HEK293 (cell line): Measurements from ENCODE around the gene PSEN1.

Source experiments
- CTCF ChIA-PET: fragments of 350-600 bp; formaldehyde crosslinking; extraction: SDS; loops from one replicate; lab custom pipeline; 2021; ENCODE audit warnings: antibody characterized with exemption; lab: Yijun Ruan, JAX
- POLR2A ChIA-PET: fragments of 300-600 bp; formaldehyde crosslinking; extraction: SDS; loops from one replicate; lab custom pipeline; 2020; ENCODE audit warnings: antibody characterized with exemption, inconsistent platforms; lab: Yijun Ruan, JAX
- H3K27ac ChIP-seq: fragments of 200-500 bp; sonication (Bioruptor generic); 2 replicates; pipeline ENCODE4 v1.5.1; 2014; ENCODE audit warnings: low read depth, low read length, control low read depth, inconsistent platforms; ENCODE audit errors: extremely low read depth
- H3K36me3 ChIP-seq, 2 experiments: fragments of 200-500 bp in 1 of 2; sonication (Bioruptor generic) in 1 of 2; 1 replicate in 1 of 2; 2 replicates in 1 of 2; pipeline ENCODE4 v1.5.1; 2014 to 2017; ENCODE audit warnings: inconsistent platforms in 2 of 2, low read length in 2 of 2; ENCODE audit not compliant: control insufficient read depth in 2 of 2, insufficient read depth in 1 of 2
- H3K4me1 ChIP-seq: fragments of 200-500 bp; sonication (Bioruptor generic); 2 replicates; pipeline ENCODE4 v1.5.1; 2014; ENCODE audit warnings: mild to moderate bottlenecking, low read length, inconsistent platforms; ENCODE audit not compliant: control insufficient read depth, insufficient read depth
- H3K4me3 ChIP-seq: 2 replicates; pipeline ENCODE4 v1.5.1; 2011; ENCODE audit warnings: low read depth, mild to moderate bottlenecking, control low read depth, low read length, moderate library complexity
- H3K9me3 ChIP-seq: fragments of 200-500 bp; sonication (Bioruptor generic); 2 replicates; pipeline ENCODE4 v1.5.1; 2014; ENCODE audit warnings: low read depth, low read length, inconsistent platforms; ENCODE audit not compliant: control insufficient read depth, insufficient read depth
- FEZF1 ChIP-seq: fragments of 450-650 bp; formaldehyde crosslinking; IDR thresholded peaks from 2 replicates; pipeline ENCODE4 v1.5.1; 2016; ENCODE audit warnings: missing biosample characterization, missing genetic modification characterization
- GLIS1 ChIP-seq: fragments of 450-650 bp; formaldehyde crosslinking; IDR thresholded peaks from 2 replicates; pipeline ENCODE4 v1.5.1; 2016; ENCODE audit warnings: missing biosample characterization, missing genetic modification characterization
- HOXD13 ChIP-seq: sonication (generic); formaldehyde crosslinking; IDR thresholded peaks from 2 replicates; pipeline ENCODE4 v1.8.0; 2022; ENCODE audit warnings: missing genetic modification reagents, borderline replicate concordance
- SP2 ChIP-seq: fragments of 450-650 bp; formaldehyde crosslinking; IDR thresholded peaks from 2 replicates; pipeline ENCODE4 v1.5.1; 2016; ENCODE audit warnings: missing biosample characterization, missing genetic modification characterization
- ZFHX2 ChIP-seq: fragments of 450-650 bp; formaldehyde crosslinking; conservative IDR thresholded peaks from 2 replicates; pipeline ENCODE4 v1.5.1; 2016; ENCODE audit warnings: missing biosample characterization, missing genetic modification characterization
- ZFP3 ChIP-seq: fragments of 450-650 bp; formaldehyde crosslinking; IDR thresholded peaks from 2 replicates; pipeline ENCODE4 v1.5.1; 2016; ENCODE audit warnings: low read depth, missing biosample characterization, missing genetic modification characterization
- ZNF10 ChIP-seq: fragments of 450-650 bp; formaldehyde crosslinking; IDR thresholded peaks from 2 replicates; pipeline ENCODE4 v1.5.1; 2017; ENCODE audit warnings: missing biosample characterization, missing genetic modification characterization
- ZNF184 ChIP-seq: fragments of 450-650 bp; IDR thresholded peaks from 2 replicates; pipeline ENCODE4 v1.5.1; 2018; ENCODE audit warnings: missing biosample characterization, mild to moderate bottlenecking, missing genetic modification characterization
- ZNF37A ChIP-seq: fragments of 450-650 bp; IDR thresholded peaks from 2 replicates; pipeline ENCODE4 v1.5.1; 2018; ENCODE audit warnings: missing biosample characterization, missing genetic modification characterization
- ZNF549 ChIP-seq: fragments of 450-650 bp; IDR thresholded peaks from 2 replicates; pipeline ENCODE4 v1.5.1; 2018; ENCODE audit warnings: missing biosample characterization, missing genetic modification characterization, mild to moderate bottlenecking, inconsistent platforms, moderate library complexity
- ZNF776 ChIP-seq: fragments of 450-650 bp; formaldehyde crosslinking; IDR thresholded peaks from 2 replicates; pipeline ENCODE4 v1.5.0; 2017; ENCODE audit warnings: missing biosample characterization, missing genetic modification characterization, borderline replicate concordance
- TF ChIP-seq, protein P1 (sequence below): fragments of 450-650 bp; formaldehyde crosslinking; IDR thresholded peaks from 2 replicates; pipeline ENCODE4 v1.5.1; 2016; ENCODE audit warnings: missing biosample characterization, missing genetic modification characterization
- TF ChIP-seq, protein P2 (sequence below): fragments of 450-650 bp; IDR thresholded peaks from 2 replicates; pipeline ENCODE4 v1.5.1; 2018; ENCODE audit warnings: missing biosample characterization, mild to moderate bottlenecking, missing genetic modification characterization
- TF ChIP-seq, protein P3 (sequence below): fragments of 450-650 bp; formaldehyde crosslinking; IDR thresholded peaks from 2 replicates; pipeline ENCODE4 v1.5.1; 2016; ENCODE audit warnings: missing biosample characterization, missing genetic modification characterization
- TF ChIP-seq, protein P4 (sequence below): IDR thresholded peaks from 2 replicates; pipeline ENCODE4 v1.6.1; 2011; ENCODE audit warnings: mild to moderate bottlenecking, low read depth, low read length, borderline replicate concordance
- TF ChIP-seq, protein P5 (sequence below): fragments of 450-650 bp; formaldehyde crosslinking; optimal IDR thresholded peaks from 2 replicates; pipeline ENCODE3; 2016; ENCODE audit warnings: missing biosample characterization, mild to moderate bottlenecking, missing genetic modification characterization

PSEN1 gene

DNA sequence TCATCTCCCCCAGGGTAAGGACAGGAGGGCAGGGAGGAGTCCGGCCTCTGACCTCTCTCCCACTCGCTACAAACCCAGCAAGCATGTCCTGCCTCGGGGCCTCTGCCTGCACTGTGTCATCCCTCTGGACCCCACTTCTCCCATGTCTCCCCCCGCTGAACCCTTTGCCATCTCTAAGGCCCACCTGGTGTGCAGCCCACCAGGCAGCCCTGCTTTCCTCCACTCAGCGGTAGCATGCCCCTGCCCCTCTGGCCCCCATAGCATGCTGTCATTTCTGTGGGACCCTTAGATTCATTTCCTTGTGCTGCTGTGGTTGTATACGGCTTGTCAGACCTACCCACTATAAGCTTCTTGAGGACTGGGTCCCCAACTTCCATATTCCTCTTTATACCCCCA lies 118.7 kb downstream of the PSEN1 start (continued):
- TF ChIP-seq FEZF1 (tag by site-specific recombination) (no peak), ZFHX2 (no peak), ZNF184 (tag by site-specific recombination) (no peak), HOXD13 (no peak), SP2 (tag by site-specific recombination) (no peak)
- TF ChIP-seq, protein P1, sequence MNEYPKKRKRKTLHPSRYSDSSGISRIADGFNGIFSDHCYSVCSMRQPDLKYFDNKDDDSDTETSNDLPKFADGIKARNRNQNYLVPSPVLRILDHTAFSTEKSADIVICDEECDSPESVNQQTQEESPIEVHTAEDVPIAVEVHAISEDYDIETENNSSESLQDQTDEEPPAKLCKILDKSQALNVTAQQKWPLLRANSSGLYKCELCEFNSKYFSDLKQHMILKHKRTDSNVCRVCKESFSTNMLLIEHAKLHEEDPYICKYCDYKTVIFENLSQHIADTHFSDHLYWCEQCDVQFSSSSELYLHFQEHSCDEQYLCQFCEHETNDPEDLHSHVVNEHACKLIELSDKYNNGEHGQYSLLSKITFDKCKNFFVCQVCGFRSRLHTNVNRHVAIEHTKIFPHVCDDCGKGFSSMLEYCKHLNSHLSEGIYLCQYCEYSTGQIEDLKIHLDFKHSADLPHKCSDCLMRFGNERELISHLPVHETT (tag by site-specific recombination) = no peak
- TF ChIP-seq, protein P2, sequence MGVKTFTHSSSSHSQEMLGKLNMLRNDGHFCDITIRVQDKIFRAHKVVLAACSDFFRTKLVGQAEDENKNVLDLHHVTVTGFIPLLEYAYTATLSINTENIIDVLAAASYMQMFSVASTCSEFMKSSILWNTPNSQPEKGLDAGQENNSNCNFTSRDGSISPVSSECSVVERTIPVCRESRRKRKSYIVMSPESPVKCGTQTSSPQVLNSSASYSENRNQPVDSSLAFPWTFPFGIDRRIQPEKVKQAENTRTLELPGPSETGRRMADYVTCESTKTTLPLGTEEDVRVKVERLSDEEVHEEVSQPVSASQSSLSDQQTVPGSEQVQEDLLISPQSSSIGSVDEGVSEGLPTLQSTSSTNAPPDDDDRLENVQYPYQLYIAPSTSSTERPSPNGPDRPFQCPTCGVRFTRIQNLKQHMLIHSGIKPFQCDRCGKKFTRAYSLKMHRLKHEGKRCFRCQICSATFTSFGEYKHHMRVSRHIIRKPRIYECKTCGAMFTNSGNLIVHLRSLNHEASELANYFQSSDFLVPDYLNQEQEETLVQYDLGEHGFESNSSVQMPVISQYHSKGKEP = no peak
- TF ChIP-seq, protein P3, sequence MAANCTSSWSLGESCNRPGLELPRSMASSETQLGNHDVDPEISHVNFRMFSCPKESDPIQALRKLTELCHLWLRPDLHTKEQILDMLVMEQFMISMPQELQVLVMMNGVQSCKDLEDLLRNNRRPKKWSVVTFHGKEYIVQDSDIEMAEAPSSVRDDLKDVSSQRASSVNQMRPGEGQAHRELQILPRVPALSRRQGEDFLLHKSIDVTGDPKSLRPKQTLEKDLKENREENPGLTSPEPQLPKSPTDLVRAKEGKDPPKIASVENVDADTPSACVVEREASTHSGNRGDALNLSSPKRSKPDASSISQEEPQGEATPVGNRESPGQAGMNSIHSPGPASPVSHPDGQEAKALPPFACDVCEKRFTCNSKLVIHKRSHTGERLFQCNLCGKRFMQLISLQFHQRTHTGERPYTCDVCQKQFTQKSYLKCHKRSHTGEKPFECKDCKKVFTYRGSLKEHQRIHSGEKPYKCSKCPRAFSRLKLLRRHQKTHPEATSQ (tag by site-specific recombination) = no peak
- TF ChIP-seq, all 188 proteins: peak for 0

DNA sequence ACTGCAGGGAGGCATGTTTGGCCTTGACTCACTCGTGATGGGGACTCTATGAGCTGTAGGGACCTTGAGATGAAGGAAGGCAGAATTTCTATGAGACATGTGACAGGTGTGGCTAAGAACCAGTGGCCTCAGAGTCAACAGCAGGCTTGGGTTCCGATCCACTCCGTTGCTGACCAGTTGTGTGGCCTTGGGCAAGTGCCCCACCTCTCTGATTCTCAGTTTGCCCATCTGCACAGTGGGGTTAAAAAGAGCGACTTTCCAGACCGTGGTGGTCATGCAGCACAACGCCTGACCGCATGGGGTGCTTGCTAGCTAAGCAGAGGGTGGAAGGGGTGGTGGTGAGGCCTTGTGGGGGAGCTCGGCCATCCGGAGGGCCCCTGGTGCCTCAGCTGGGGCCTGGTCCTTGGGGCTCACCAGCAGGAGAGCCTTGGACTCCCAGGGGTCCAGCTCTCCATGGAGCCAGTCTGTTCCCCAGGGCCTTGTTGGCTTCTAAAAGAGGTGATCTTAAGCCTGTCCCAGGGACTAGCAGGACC lies 119.5 kb downstream of the PSEN1 start:
- POLR2A ChIA-PET = no interaction called here
- Histone ChIP-seq H3K27ac (no peak overlapping the region), H3K4me1 (no peaks in the 10 kb centered on the region), H3K36me3 (no peaks in the 10 kb centered on the region; a peak in 1 of 3 replicates), H3K9me3 (no peaks in the 10 kb centered on the region), H3K4me3 (no peak overlapping the region)
- no peak for TF ChIP-seq ZNF184 (tag by site-specific recombination)
- peak; percentile 74 for TF ChIP-seq GLIS1 (tag by site-specific recombination)
- no peak for TF ChIP-seq ZNF549 (tag by site-specific recombination)
- TF ChIP-seq ZNF776 = no peak
- TF ChIP-seq ZNF10 (tag by site-specific recombination) = no peak
- TF ChIP-seq, protein P4, sequence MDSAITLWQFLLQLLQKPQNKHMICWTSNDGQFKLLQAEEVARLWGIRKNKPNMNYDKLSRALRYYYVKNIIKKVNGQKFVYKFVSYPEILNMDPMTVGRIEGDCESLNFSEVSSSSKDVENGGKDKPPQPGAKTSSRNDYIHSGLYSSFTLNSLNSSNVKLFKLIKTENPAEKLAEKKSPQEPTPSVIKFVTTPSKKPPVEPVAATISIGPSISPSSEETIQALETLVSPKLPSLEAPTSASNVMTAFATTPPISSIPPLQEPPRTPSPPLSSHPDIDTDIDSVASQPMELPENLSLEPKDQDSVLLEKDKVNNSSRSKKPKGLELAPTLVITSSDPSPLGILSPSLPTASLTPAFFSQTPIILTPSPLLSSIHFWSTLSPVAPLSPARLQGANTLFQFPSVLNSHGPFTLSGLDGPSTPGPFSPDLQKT = no peak
- no peak for TF ChIP-seq ZFP3 (tag by site-specific recombination)
- CTCF ChIA-PET = no interaction called here

DNA sequence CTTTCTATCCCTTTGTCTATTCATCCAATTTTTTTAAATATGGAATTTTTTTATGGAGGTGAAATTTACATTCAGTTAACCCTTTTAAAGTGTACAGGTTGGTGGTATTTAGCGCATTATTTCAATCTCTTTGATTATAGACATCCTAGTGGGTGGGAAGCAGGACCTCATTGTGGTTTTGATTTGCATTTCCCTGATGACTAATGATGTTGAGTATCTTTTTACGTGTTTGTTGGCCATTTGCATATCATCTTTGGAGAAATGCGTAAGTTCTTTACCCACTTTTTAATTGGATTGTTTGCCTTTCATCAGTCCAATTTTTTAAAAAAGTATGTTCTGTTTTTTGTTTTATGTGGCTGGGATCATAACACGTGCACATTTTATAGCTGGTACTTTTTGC lies 121.8 kb downstream of the PSEN1 start:
- H3K4me1 ChIP-seq = no peaks in the 10 kb centered on the region
- no peak overlapping the region for H3K27ac ChIP-seq
- no peak overlapping the region for H3K4me3 ChIP-seq
- CTCF ChIA-PET = no interaction called here
- POLR2A ChIA-PET = no interaction called here
- TF ChIP-seq ZNF37A (tag by site-specific recombination) = no peak
- TF ChIP-seq, protein P5, sequence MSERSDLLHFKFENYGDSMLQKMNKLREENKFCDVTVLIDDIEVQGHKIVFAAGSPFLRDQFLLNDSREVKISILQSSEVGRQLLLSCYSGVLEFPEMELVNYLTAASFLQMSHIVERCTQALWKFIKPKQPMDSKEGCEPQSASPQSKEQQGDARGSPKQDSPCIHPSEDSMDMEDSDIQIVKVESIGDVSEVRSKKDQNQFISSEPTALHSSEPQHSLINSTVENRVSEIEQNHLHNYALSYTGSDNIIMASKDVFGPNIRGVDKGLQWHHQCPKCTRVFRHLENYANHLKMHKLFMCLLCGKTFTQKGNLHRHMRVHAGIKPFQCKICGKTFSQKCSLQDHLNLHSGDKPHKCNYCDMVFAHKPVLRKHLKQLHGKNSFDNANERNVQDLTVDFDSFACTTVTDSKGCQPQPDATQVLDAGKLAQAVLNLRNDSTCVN (tag by site-specific recombination) = no peak
- TF ChIP-seq, all 188 proteins: peak for 0
- Histone ChIP-seq H3K36me3 (no peaks in the 10 kb centered on the region; a peak in 1 of 3 replicates), H3K9me3 (no peaks in the 10 kb centered on the region)
